SK-N-SH (cell line): ENCODE measurements around the gene EXO5. TPM values are rescaled to one million over a fixed set of nuclear protein-coding genes. Genes with fewer than 3 reads are reported as not detected.

ENCODE experiments used
- CTCF ChIA-PET: fragments of 300-600, 350-600 bp; formaldehyde crosslinking; extraction: SDS; loops from one replicate; lab custom pipeline; 2021; lab: Yijun Ruan, JAX
- POLR2A ChIA-PET: fragments of 350-600 bp; sonication (Branson Sonifier 250); formaldehyde crosslinking; extraction: SDS; loops from one replicate; lab custom pipeline; 2020; ENCODE audit warnings: antibody characterized with exemption, inconsistent platforms; lab: Yijun Ruan, JAX
- DNase-seq: peaks from one replicate; pipeline ENCODE4 v3.0.0; 2012
- H2AFZ ChIP-seq: fragments of 200-600 bp; sonication (generic); 2 replicates; pipeline ENCODE4 v1.8.1; 2016; ENCODE audit warnings: antibody characterized with exemption, mild to moderate bottlenecking, low read depth
- H3F3A ChIP-seq: fragments of 200-600 bp; sonication (generic); replicated peaks from 2 replicates; pipeline ENCODE3; 2016; ENCODE audit warnings: antibody characterized with exemption, mild to moderate bottlenecking; ENCODE audit not compliant: insufficient read depth
- H3K27ac ChIP-seq, 2 experiments: fragments of 200-500 bp in 1 of 2; fragments of 200-600 bp in 1 of 2; sonication (Bioruptor generic) in 1 of 2; sonication (generic), shearing (Covaris generic) in 1 of 2; 2 replicates each; pipeline versions ENCODE4 v1.5.1 to v1.6.1; 2014 to 2016; ENCODE audit warnings: low read depth in 2 of 2, inconsistent platforms in 1 of 2, low read length in 1 of 2, mild to moderate bottlenecking in 1 of 2, mixed read lengths in 1 of 2
- H3K27me3 ChIP-seq: fragments of 200-600 bp; sonication (generic), shearing (Covaris generic); 2 replicates; pipeline ENCODE4 v1.6.1; 2016; ENCODE audit warnings: mixed run types; ENCODE audit not compliant: insufficient read depth
- H3K36me3 ChIP-seq, 2 experiments: fragments of 200-500 bp in 1 of 2; fragments of 200-600 bp in 1 of 2; sonication (Bioruptor generic) in 1 of 2; sonication (generic) in 1 of 2; replicated peaks in 1 of 2; 2 replicates each; pipeline versions ENCODE3 to v1.5.1; 2014 to 2016; ENCODE audit warnings: low read length in 1 of 2, mild to moderate bottlenecking in 1 of 2; ENCODE audit not compliant: insufficient read depth in 2 of 2, control insufficient read depth in 1 of 2
- H3K4me1 ChIP-seq, 2 experiments: fragments of 200-500 bp in 1 of 2; fragments of 200-600 bp in 1 of 2; sonication (Bioruptor generic) in 1 of 2; sonication (generic), shearing (Covaris generic) in 1 of 2; 2 replicates each; pipeline versions ENCODE4 v1.5.1 to v1.6.1; 2014 to 2016; ENCODE audit warnings: low read depth in 1 of 2, low read length in 1 of 2, mixed run types in 1 of 2; ENCODE audit not compliant: insufficient read depth in 2 of 2, control insufficient read depth in 1 of 2
- H3K4me2 ChIP-seq: fragments of 200-600 bp; sonication (generic), shearing (Covaris generic); 2 replicates; pipeline ENCODE4 v1.6.1; 2017; ENCODE audit warnings: mixed run types
- H3K4me3 ChIP-seq, 2 experiments: fragments of 200-500 bp in 1 of 2; fragments of 200-600 bp in 1 of 2; sonication (Bioruptor generic) in 1 of 2; sonication (generic), shearing (Covaris generic) in 1 of 2; 2 replicates each; pipeline versions ENCODE4 v1.5.1 to v1.8.1; 2014 to 2016; ENCODE audit warnings: low read depth in 2 of 2, inconsistent platforms in 1 of 2, low read length in 1 of 2, mild to moderate bottlenecking in 1 of 2, mixed read lengths in 1 of 2, moderate library complexity in 1 of 2
- H3K79me2 ChIP-seq: fragments of 200-600 bp; sonication (generic); 2 replicates; pipeline ENCODE4 v1.8.1; 2017; ENCODE audit warnings: mild to moderate bottlenecking; ENCODE audit not compliant: insufficient read depth
- H3K9ac ChIP-seq: fragments of 200-600 bp; sonication (generic); 2 replicates; pipeline ENCODE4 v1.6.1; 2017; ENCODE audit warnings: mixed run types
- H3K9me2 ChIP-seq: fragments of 200-600 bp; sonication (generic); 2 replicates; pipeline ENCODE4 v1.6.1; 2017; ENCODE audit warnings: mixed run types
- H3K9me3 ChIP-seq: fragments of 200-600 bp; sonication (generic); 2 replicates; pipeline ENCODE4 v1.6.1; 2017; ENCODE audit warnings: mixed run types, mild to moderate bottlenecking, moderate library complexity
- H4K20me1 ChIP-seq: fragments of 200-600 bp; sonication (generic); 2 replicates; pipeline ENCODE4 v1.6.1; 2017; ENCODE audit warnings: mild to moderate bottlenecking, mixed run types; ENCODE audit not compliant: insufficient read depth
- CHD2 ChIP-seq: fragments of 150-350 bp; IDR thresholded peaks from 2 replicates; pipeline ENCODE4 v1.6.1; 2018; ENCODE audit warnings: low read length; ENCODE audit not compliant: partially characterized antibody
- EP300 ChIP-seq, 2 experiments: IDR thresholded peaks; 2 replicates each; pipeline versions ENCODE4 v1.4.0 to v1.6.1; 2012; ENCODE audit warnings: borderline replicate concordance in 1 of 2, low read depth in 1 of 2, low read length in 1 of 2
- EZH2phosphoT487 ChIP-seq: fragments of 200-600 bp; sonication (generic); IDR thresholded peaks from 2 replicates; pipeline ENCODE4 v1.6.1; 2017; ENCODE audit warnings: low read depth, mixed run types, mild to moderate bottlenecking, antibody characterized with exemption, moderate library complexity, borderline replicate concordance
- FOSL2 ChIP-seq: IDR thresholded peaks from 2 replicates; pipeline ENCODE4 v1.4.0; 2012; ENCODE audit warnings: low read depth, mild to moderate bottlenecking, moderate library complexity, borderline replicate concordance
- FOXM1 ChIP-seq: IDR thresholded peaks from 2 replicates; pipeline ENCODE4 v1.4.0; 2012; ENCODE audit warnings: low read depth, mild to moderate bottlenecking
- GATA2 ChIP-seq: sonication (generic); formaldehyde crosslinking; IDR thresholded peaks from 2 replicates; pipeline ENCODE4 v1.5.0; 2020; ENCODE audit warnings: mild to moderate bottlenecking, missing genetic modification reagents
- NRF1 ChIP-seq: IDR thresholded peaks from 2 replicates; pipeline ENCODE4 v1.6.1; 2012; ENCODE audit warnings: low read depth, mild to moderate bottlenecking, low read length
- POLR2AphosphoS5 ChIP-seq: IDR thresholded peaks from 2 replicates; pipeline ENCODE4 v1.6.1; 2012; ENCODE audit warnings: low read depth, low read length
- RCOR1 ChIP-seq: fragments of 150-350 bp; IDR thresholded peaks from 2 replicates; pipeline ENCODE4 v1.6.1; 2017; ENCODE audit warnings: antibody characterized with exemption, low read length
- RFX5 ChIP-seq: IDR thresholded peaks from 2 replicates; pipeline ENCODE4 v1.6.1; 2012; ENCODE audit warnings: mild to moderate bottlenecking, improper control_type of control experiment, low read length
- RXRA ChIP-seq: IDR thresholded peaks from 2 replicates; pipeline ENCODE4 v1.4.0; 2012; ENCODE audit warnings: low read depth, mild to moderate bottlenecking, borderline replicate concordance
- SIN3A ChIP-seq: IDR thresholded peaks from 2 replicates; pipeline ENCODE4 v1.6.1; 2012; ENCODE audit warnings: low read depth, mild to moderate bottlenecking, low read length, moderate library complexity, borderline replicate concordance
- SMC3 ChIP-seq: IDR thresholded peaks from 2 replicates; pipeline ENCODE4 v1.6.1; 2012; ENCODE audit warnings: low read depth, low read length, improper control_type of control experiment
- TAF1 ChIP-seq: IDR thresholded peaks from 2 replicates; pipeline ENCODE4 v1.6.1; 2012; ENCODE audit warnings: low read depth, mild to moderate bottlenecking, low read length, moderate library complexity, borderline replicate concordance
- TCF12 ChIP-seq: IDR thresholded peaks from 2 replicates; pipeline ENCODE4 v1.4.0; 2012
- TEAD4 ChIP-seq: IDR thresholded peaks from 2 replicates; pipeline ENCODE4 v1.4.0; 2012; ENCODE audit warnings: mild to moderate bottlenecking, borderline replicate concordance; ENCODE audit not compliant: insufficient read depth
- YY1 ChIP-seq: IDR thresholded peaks from 2 replicates; pipeline ENCODE4 v1.4.0; 2012; ENCODE audit warnings: low read depth, mild to moderate bottlenecking
- WGBS: methylation state at CpG from one replicate; pipeline ENCODE4 v1.1.6; 2017; ENCODE audit warnings: low lambda C conversion rate; 5-methylcytosine and 5-hydroxymethylcytosine counted together
- polyA plus RNA-seq, 3 experiments: library from polyadenylated mRNA; depleted of rRNA; stranded (reverse); fragments of >200 nt; gene quantifications; 2 replicates each; pipeline ENCODE4 v1.2.3, GENCODE V29; 2012
- TF ChIP-seq, protein P1 (sequence below): IDR thresholded peaks from 2 replicates; pipeline ENCODE4 v1.4.0; 2012; ENCODE audit warnings: low read depth, borderline replicate concordance
- TF ChIP-seq, protein P2 (sequence below): fragments of 200-600 bp; sonication (generic); IDR thresholded peaks from 2 replicates; pipeline ENCODE4 v1.6.1; 2017; ENCODE audit warnings: antibody characterized with exemption, mild to moderate bottlenecking, moderate library complexity
- TF ChIP-seq, protein P3 (sequence below): IDR thresholded peaks from 2 replicates; pipeline ENCODE4 v1.6.1; 2012; ENCODE audit warnings: mild to moderate bottlenecking, low read depth, low read length, moderate library complexity
- TF ChIP-seq, protein P4 (sequence below): IDR thresholded peaks from 2 replicates; pipeline ENCODE4; 2012
- TF ChIP-seq, protein P5 (sequence below): IDR thresholded peaks from 2 replicates; pipeline ENCODE4 v1.4.0; 2012; ENCODE audit warnings: low read depth

Gene EXO5, protein sequence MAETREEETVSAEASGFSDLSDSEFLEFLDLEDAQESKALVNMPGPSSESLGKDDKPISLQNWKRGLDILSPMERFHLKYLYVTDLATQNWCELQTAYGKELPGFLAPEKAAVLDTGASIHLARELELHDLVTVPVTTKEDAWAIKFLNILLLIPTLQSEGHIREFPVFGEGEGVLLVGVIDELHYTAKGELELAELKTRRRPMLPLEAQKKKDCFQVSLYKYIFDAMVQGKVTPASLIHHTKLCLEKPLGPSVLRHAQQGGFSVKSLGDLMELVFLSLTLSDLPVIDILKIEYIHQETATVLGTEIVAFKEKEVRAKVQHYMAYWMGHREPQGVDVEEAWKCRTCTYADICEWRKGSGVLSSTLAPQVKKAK
- 7.4 and 8.8 TPM in 2 replicates for polyA plus RNA-seq (2012; rRNA removed)
- polyA plus RNA-seq (2012; cell fraction: cytosol; rRNA removed), result 8.1 and 8.4 TPM in 2 replicates
- 12.4 and 16.8 TPM in 2 replicates for polyA plus RNA-seq (2012; cell fraction: nucleus; rRNA removed)

DNA sequence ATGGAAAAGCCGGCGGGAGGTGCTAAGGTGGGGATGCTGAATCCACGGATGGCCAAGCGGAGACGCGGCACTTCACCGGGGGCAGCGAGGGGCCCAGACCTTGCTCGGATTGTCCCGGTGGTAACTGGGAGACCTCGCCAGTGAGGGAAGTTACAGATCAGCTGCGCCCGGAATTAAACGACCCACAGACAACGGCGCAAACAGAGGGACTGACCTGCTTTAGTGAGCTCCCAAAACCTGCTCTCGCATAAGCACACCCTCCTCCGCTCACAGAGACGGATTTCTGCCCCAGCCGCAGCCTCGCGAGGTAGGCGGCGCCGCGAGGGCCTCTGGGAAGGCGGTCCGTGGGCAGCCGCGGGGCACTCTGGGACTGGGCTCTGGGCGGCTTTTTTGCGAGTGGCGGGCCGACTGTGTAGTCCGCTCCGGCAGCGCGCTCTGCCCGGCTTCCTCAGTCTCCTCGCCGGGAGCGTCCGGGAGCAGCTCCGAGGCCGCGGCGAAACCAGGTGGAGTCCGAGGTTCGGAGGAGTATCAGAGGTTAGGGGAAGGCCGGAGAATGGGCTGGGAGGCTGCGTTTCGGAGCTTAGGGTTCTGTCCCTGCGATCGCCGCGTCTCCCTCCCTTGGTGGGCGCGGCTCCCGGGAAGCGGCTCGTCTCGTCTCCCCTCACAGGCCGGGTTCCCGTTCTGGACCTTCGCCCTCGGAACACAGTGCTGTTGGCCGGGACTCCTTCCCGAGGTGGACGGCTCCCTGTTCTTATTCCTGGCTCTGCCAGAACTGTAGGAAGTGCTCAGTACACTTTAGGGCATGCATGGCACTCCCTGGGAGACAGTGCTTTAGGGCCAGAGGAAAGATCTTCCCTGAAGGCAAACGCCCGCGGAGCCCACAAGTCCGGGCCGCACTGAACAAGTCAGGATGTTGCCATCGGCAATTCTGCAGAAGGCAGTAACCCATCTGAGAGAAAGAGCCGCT lies at the start of gene EXO5:
Gene EXO5, plus strand, starts transcription at position 393 of the 967 bp plus-strand sequence. CDS start 5,778 bp downstream, outside the sequence.
- Histone ChIP-seq H3K79me2 (peaks cover 26% of the 10 kb centered on the region; the same call in 1 of the 2 replicates), H3K9me3 (no peaks in the 10 kb centered on the region), H3K9ac (peak within 1 kb of the TSS; percentile 76), H2AFZ (peak within 1 kb of the TSS; percentile 98), H3K36me3 (peaks cover 0 to 14% of the 10 kb centered on the region in 2 experiments), H3K4me2 (peak within 1 kb of the TSS; percentile 97), H3F3A (no peaks in the 10 kb centered on the region), H3K27ac (peak within 1 kb of the TSS; percentile 47 to 84; a peak in 3 of 4 replicates), H3K4me3 (peak within 1 kb of the TSS; percentile 60 to 68), H4K20me1 (no peaks in the 10 kb centered on the region), H3K9me2 (no peaks in the 10 kb centered on the region), H3K4me1 (peaks cover 0 to 5% of the 10 kb centered on the region in 2 experiments; a peak in 1 of 4 replicates), H3K27me3 (no peaks in the 10 kb centered on the region)
- CTCF ChIA-PET, result interaction anchor here (1.4 to 1.8 kb wide), 2 partner anchors 24 to 104 kb away, joined by 3 to 11 read pairs; no protein-coding TSS in a partner anchor
- peak; percentile 88 for DNase-seq
- POLR2A ChIA-PET, result interaction anchor here (0.5 to 1.8 kb wide), 7 partner anchors 8 to 271 kb away, joined by 3 to 13 read pairs (median 4); partner anchors contain the start of genes ZFP69, ZFP69B and ZNF684
- 2% methylated on average over 41 of the region's 76 CpGs for WGBS
- TF ChIP-seq POLR2AphosphoS5, result peak; percentile 82
- no peak for TF ChIP-seq YY1
- TF ChIP-seq SIN3A, result peak; percentile 84
- TF ChIP-seq SMC3, result no peak
- TF ChIP-seq CHD2, result peak; percentile 98
- TF ChIP-seq TAF1, result peak; percentile 79
- TF ChIP-seq, protein P1, sequence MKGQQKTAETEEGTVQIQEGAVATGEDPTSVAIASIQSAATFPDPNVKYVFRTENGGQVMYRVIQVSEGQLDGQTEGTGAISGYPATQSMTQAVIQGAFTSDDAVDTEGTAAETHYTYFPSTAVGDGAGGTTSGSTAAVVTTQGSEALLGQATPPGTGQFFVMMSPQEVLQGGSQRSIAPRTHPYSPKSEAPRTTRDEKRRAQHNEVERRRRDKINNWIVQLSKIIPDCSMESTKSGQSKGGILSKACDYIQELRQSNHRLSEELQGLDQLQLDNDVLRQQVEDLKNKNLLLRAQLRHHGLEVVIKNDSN, result no peak
- TF ChIP-seq GATA2 (CRISPR knock-in tag), result no peak
- TF ChIP-seq TEAD4, result no peak
- TF ChIP-seq, protein P2, sequence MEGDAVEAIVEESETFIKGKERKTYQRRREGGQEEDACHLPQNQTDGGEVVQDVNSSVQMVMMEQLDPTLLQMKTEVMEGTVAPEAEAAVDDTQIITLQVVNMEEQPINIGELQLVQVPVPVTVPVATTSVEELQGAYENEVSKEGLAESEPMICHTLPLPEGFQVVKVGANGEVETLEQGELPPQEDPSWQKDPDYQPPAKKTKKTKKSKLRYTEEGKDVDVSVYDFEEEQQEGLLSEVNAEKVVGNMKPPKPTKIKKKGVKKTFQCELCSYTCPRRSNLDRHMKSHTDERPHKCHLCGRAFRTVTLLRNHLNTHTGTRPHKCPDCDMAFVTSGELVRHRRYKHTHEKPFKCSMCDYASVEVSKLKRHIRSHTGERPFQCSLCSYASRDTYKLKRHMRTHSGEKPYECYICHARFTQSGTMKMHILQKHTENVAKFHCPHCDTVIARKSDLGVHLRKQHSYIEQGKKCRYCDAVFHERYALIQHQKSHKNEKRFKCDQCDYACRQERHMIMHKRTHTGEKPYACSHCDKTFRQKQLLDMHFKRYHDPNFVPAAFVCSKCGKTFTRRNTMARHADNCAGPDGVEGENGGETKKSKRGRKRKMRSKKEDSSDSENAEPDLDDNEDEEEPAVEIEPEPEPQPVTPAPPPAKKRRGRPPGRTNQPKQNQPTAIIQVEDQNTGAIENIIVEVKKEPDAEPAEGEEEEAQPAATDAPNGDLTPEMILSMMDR, result no peak
- TF ChIP-seq, protein P3, sequence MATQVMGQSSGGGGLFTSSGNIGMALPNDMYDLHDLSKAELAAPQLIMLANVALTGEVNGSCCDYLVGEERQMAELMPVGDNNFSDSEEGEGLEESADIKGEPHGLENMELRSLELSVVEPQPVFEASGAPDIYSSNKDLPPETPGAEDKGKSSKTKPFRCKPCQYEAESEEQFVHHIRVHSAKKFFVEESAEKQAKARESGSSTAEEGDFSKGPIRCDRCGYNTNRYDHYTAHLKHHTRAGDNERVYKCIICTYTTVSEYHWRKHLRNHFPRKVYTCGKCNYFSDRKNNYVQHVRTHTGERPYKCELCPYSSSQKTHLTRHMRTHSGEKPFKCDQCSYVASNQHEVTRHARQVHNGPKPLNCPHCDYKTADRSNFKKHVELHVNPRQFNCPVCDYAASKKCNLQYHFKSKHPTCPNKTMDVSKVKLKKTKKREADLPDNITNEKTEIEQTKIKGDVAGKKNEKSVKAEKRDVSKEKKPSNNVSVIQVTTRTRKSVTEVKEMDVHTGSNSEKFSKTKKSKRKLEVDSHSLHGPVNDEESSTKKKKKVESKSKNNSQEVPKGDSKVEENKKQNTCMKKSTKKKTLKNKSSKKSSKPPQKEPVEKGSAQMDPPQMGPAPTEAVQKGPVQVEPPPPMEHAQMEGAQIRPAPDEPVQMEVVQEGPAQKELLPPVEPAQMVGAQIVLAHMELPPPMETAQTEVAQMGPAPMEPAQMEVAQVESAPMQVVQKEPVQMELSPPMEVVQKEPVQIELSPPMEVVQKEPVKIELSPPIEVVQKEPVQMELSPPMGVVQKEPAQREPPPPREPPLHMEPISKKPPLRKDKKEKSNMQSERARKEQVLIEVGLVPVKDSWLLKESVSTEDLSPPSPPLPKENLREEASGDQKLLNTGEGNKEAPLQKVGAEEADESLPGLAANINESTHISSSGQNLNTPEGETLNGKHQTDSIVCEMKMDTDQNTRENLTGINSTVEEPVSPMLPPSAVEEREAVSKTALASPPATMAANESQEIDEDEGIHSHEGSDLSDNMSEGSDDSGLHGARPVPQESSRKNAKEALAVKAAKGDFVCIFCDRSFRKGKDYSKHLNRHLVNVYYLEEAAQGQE, result peak; percentile 7; the same call in 1 of the 2 replicates
- no peak for TF ChIP-seq RFX5
- TF ChIP-seq NRF1, result no peak
- TF ChIP-seq EZH2phosphoT487, result no peak
- no peak for TF ChIP-seq FOSL2
- TF ChIP-seq EP300 (IDR thresholded peaks at IDR 0.05; ENCODE audit: borderline replicate concordance in 1 of 2, low read depth in 1 of 2, low read length in 1 of 2), result no peak
- TF ChIP-seq RXRA, result no peak
- TF ChIP-seq RCOR1, result no peak; the same call in 1 of the 2 replicates
- TF ChIP-seq, protein P4, sequence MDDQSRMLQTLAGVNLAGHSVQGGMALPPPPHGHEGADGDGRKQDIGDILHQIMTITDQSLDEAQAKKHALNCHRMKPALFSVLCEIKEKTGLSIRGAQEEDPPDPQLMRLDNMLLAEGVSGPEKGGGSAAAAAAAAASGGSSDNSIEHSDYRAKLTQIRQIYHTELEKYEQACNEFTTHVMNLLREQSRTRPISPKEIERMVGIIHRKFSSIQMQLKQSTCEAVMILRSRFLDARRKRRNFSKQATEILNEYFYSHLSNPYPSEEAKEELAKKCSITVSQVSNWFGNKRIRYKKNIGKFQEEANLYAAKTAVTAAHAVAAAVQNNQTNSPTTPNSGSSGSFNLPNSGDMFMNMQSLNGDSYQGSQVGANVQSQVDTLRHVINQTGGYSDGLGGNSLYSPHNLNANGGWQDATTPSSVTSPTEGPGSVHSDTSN, result no peak
- no peak for TF ChIP-seq FOXM1
- TF ChIP-seq, protein P5, sequence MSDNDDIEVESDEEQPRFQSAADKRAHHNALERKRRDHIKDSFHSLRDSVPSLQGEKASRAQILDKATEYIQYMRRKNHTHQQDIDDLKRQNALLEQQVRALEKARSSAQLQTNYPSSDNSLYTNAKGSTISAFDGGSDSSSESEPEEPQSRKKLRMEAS, result peak; percentile 96
- TF ChIP-seq TCF12, result peak; percentile 26; the same call in 1 of the 2 replicates
